HG03175 (cell line): ENCODE measurements around the gene GLS.

Experiments
- ATAC-seq: cut with Tn5 transposase; IDR thresholded peaks from one replicate; pipeline ENCODE4 v1.9.1; 2021; ENCODE audit warnings: mild to moderate bottlenecking, moderate library complexity; ENCODE audit not compliant: unreplicated experiment

The GLS gene

DNA sequence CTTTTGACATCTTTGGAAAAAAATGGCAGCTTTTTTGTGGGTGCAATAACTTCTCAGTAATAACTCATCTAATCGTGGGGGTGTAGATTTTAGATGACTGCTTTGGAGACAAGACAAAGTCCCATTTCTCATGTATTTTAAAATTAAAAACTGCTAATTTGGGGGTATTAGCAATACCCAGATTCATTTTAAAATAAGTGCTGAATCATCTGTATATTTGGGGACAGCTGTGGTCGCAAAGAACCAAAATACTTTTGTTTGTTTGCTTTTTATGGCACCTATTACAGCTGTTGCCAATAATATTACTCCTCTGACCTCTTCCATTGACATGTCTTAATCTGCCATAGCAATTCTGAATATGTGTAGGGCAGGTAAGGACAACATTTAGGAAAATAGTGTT lies 87.9 kb downstream of the GLS start:
- ATAC-seq: no peak

- ATAC-seq: no peak
Observed at GRCh38 chr2:190970160-190970559, 89.5 kb downstream of the GLS start.

- ATAC-seq: no peak
Observed at GRCh38 chr2:190970873-190971506, 90.4 kb downstream of the GLS start.

- ATAC-seq: no peak
Observed at GRCh38 chr2:190972213-190972612, 91.6 kb downstream of the GLS start.

GRCh38 chr2:190972846-190973245 lies 92.2 kb downstream of the GLS start:
- ATAC-seq: no peak

- ATAC-seq: no peak
Observed at GRCh38 chr2:190973262-190973661, 92.6 kb downstream of the GLS start.

DNA sequence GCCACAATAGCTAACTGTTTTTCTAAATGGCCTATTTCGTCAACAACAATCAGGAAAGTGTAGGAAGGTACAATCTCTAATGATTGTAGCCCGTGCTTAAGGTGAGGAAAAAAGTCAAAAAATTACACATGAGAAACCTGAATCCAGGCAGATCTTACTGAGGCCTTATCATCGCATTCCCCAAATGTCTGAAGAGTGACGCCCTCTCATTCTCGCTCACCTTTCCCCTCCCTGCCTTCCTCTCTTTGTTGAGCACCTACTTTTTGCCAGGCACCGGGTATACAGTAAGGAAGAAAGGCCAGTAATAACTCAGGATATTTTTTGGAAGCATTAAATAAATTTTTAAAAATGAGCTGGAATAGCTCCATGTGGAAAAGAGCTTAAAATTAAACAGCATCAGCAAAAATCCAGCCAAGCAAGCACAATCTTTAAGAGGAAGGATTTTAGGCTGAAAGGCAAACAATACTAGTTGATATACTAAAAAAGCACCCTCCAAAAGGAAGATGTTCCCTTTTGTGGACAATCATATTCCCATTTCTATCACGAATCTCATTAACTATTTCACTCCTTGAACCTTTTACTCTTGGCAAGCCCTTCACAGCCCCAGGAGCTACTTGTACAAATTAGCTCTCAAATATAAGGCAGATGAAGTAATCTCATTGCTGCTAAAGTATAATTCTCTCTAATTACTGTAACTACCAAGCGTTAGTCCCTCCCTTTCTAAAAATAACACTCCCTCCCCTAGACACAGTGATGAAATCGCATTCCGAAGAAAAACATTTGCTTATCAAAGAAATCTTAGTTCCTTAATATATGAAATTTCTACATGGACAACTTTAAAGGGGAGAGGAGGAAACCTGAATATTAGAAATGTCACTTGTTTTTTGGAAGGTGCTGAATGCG lies 93.4 kb downstream of the GLS start:
- ATAC-seq: no peak

GRCh38 chr2:190974629-190975361 lies 94.2 kb downstream of the GLS start:
- ATAC-seq: no peak

GRCh38 chr2:190976521-190976920 lies 95.9 kb downstream of the GLS start:
- ATAC-seq: no peak

DNA sequence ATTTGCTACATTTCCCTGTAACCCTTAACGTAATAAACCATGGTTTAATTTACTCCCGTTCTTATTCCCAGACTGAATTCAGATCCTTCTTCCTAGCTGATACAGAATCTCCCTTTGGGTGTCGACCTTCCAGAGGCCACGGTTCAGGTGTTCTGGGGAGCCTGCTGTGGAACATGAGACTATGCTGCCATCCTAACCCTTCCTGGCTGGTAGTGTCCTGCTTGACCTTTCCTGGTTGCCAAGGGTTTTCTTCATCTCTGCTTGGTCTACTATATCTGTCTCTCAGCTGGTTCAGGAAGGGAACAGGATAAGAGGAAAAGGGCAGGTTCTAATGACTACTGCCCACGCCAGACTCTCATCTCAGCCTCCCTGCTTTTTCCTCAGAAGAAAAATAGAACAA lies 96.9 kb downstream of the GLS start:
- no peak for ATAC-seq

DNA sequence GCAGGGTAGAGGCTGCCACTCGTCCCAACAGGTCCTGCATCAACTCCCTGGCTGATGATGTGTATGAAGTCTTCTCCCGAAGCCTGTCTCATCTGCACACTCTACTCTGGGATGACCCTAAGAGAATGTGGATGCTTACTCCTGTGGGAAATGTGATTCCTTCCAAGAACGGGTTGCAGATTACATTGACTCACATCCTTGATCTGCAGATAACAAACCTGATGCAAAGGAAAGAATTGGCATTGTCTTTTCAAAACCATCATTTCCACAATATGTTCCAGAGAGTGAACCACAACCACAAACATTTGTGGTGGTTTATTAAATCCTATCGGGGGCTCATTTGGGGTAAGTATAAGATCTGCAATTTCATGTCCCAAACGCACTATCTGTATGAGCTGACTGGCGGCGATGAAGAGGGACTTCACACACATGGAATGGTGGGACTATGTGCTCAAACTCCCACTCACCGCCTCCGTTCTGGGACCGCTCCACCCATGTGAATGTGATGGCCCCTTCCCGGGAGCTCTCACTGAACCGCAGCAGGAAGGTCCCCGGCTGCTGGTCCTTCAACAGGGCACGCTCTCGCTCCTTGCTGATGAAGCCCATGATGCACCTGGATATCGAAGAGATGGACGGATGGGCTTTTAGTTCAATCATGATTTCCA lies 97.9 kb downstream of the GLS start:
- ATAC-seq: no peak

GRCh38 chr2:190979906-190980629 lies 99.4 kb downstream of the GLS start:
- no peak for ATAC-seq

- no peak for ATAC-seq
Observed at GRCh38 chr2:190980630-190981209, 100.1 kb downstream of the GLS start.

DNA sequence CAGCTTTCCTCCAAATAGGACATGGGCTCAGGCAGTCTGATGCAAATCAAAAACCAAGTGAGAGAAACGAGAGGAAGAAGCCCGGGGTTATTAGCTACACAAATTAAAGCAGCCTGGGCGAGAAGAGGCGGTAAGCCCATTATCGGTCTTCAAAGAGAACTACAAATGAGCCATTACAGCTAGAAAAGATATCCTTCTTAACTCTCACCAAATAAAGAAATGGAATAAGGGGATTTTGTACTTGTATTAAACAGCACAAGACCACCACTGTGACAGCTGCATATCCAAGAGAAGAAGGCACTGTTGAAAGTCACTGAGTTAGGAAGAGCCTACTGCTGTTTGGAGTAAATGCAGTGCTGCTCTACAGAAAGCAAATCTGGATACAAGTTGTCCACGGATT lies 100.7 kb downstream of the GLS start:
- ATAC-seq: no peak

GRCh38 chr2:190981733-190982132 lies 101.1 kb downstream of the GLS start:
- ATAC-seq: no peak

GRCh38 chr2:190982262-190983034 lies 101.8 kb downstream of the GLS start:
- no peak for ATAC-seq

DNA sequence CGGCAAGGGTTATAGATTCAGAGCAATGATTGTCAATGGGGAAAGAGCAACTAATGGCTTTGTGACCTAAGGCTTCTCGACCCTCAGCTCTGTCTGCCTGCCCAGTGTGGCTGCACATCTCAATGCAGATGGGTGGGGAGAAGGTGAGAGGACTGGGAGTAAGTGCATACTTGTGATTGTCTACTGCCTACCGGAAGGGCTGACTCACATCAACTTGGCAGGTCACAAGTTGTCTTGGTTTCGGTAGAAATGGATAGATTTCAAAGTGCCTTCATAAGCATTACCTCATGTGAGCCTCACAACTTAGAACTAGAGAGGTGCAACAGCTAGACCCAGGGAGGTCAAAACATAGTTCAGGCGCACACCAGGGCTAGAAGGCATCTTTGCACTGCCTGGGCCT lies 104.0 kb downstream of the GLS start:
- no peak for ATAC-seq

GRCh38 chr2:190986221-190986953 lies 105.8 kb downstream of the GLS start:
- ATAC-seq: no peak

DNA sequence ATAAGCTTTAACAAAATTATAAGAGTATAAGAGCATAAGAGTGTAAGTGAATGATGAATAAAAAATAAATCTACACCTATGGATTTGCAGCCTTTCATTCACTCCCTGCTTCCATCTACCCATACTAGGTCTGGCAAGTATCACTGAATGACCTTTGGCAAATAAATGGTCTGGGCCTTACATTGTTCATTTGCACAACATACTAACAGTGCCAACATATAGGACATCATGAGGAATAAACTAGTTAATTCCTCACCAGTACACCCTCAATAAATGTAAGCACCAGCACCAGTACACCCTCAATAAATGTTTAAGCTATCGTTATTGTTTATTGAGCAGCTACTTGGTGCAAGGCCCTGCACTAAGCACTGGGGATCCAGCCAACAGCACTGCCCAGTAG lies 106.5 kb downstream of the GLS start:
- ATAC-seq: no peak
